ENCODE data around the gene STX16. TPM values are rescaled to one million over a fixed set of nuclear protein-coding genes. Genes with fewer than 3 reads are reported as not detected.
"Not testable (repeated sequence)": the region's sequence is repeated elsewhere in the genome, so short reads cannot be mapped to it uniquely, and the experiment has no call there.

STX16 gene
- total RNA-seq, 1 experiment from 2014 or later = 58.3 TPM

DNA sequence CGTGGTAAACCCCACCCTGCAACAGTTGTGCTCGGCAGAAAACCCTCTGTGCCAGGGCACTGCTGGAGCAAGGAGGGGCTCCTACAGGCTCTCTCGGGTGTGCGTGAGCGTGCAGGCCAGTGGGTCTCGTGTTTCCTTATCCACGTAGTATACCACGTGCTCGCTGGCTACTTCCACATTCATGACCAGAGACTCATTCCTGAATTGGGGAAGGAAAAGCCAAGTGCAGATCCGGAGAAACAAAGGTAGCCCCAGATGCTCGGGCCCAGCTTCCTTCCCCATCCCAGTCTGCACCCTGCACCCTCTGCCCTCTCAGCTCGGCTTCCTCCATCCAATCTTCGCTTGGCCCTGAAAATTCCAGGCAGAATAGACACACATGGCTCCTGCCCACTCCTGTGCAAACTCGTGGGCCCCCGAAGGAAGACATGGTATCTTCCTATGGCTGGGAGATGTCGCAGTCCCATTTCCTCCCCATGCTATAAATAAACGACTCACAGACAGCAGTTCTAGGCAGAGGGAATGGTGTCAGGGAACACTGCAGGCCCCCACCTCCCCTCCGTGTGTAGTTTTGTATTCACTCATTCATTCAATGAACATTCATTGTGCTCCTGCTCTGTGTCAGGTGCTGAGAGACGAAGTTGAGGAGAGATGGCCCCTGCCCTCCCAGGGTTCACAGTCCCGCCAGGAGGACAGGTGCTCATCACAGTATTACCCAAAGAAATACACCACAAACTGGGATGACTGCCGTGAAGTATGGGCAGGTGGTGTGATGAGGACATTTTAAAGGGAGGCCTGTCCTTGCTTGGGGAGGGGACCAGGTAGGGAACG is 71.1 kb downstream of the STX16 start:
- no peaks in the 10 kb centered on the region for H3K4me1 ChIP-seq (ENCODE audit: low read length)
- no peaks in the 10 kb centered on the region for H3K27me3 ChIP-seq (ENCODE audit: low read length)
- DNase-seq = no peak
- H3K79me2 ChIP-seq (ENCODE audit: low read length) = no peaks in the 10 kb centered on the region
- H3K9ac ChIP-seq (ENCODE audit: low read length) = no peak overlapping the region
- no peaks in the 10 kb centered on the region for H3K9me2 ChIP-seq (replicated peaks; ENCODE audit: insufficient read depth, low read length)
- H3K4me3 ChIP-seq (ENCODE audit: low read length) = no peak overlapping the region
- H4K20me1 ChIP-seq (ENCODE audit: insufficient read depth, low read depth, low read length) = no peaks in the 10 kb centered on the region
- H3K36me3 ChIP-seq (ENCODE audit: insufficient read depth, low read length) = no peaks in the 10 kb centered on the region
- no peak overlapping the region for H2AFZ ChIP-seq (ENCODE audit: low read length)
- no peak overlapping the region for H3K27ac ChIP-seq (ENCODE audit: low read length)
- H3K9me3 ChIP-seq (ENCODE audit: low read length) = no peaks in the 10 kb centered on the region
- H3K4me2 ChIP-seq (ENCODE audit: low read depth, low read length, poor library complexity, severe bottlenecking) = no peak overlapping the region

- Histone ChIP-seq H3K36me3 (ENCODE audit: insufficient read depth, low read length) (no peaks in the 10 kb centered on the region), H3K9me3 (ENCODE audit: low read length) (no peaks in the 10 kb centered on the region), H3K4me3 (ENCODE audit: low read length) (no peak overlapping the region), H3K79me2 (ENCODE audit: low read length) (no peaks in the 10 kb centered on the region), H2AFZ (ENCODE audit: low read length) (no peak overlapping the region), H4K20me1 (ENCODE audit: insufficient read depth, low read depth, low read length) (no peaks in the 10 kb centered on the region), H3K27me3 (ENCODE audit: low read length) (no peaks in the 10 kb centered on the region), H3K9ac (ENCODE audit: low read length) (no peak overlapping the region), H3K4me2 (ENCODE audit: low read depth, low read length, poor library complexity, severe bottlenecking) (no peak overlapping the region), H3K27ac (ENCODE audit: low read length) (no peak overlapping the region), H3K9me2 (replicated peaks; ENCODE audit: insufficient read depth, low read length) (no peaks in the 10 kb centered on the region), H3K4me1 (ENCODE audit: low read length) (no peaks in the 10 kb centered on the region)
- no peak for DNase-seq
Observed at GRCh38 chr20:58722877-58723627, 72.0 kb downstream of the STX16 start.

DNA sequence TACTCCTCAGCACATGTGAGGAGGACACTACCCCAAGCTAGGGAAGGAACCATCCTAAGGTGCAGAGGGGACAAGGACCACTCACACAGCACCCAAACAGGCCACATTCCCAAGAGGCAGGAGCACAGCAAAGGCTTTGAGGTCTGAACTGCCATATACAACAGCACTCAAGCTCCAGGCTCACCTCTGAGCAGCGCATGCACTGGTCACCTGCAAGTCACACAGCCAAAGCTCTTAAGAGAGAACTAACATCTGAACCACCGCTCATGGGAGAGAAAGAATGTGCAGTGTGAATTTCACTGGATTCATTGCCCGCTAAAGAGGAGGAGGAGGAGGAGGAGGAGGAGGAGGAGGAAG is 72.5 kb downstream of the STX16 start:
- Histone ChIP-seq H3K4me2 (ENCODE audit: low read depth, low read length, poor library complexity, severe bottlenecking) (no peak overlapping the region), H2AFZ (ENCODE audit: low read length) (no peak overlapping the region), H3K9me2 (replicated peaks; ENCODE audit: insufficient read depth, low read length) (no peaks in the 10 kb centered on the region), H3K4me3 (ENCODE audit: low read length) (no peak overlapping the region), H3K4me1 (ENCODE audit: low read length) (no peaks in the 10 kb centered on the region), H3K27ac (ENCODE audit: low read length) (no peak overlapping the region), H3K36me3 (ENCODE audit: insufficient read depth, low read length) (no peaks in the 10 kb centered on the region), H4K20me1 (ENCODE audit: insufficient read depth, low read depth, low read length) (no peaks in the 10 kb centered on the region), H3K79me2 (ENCODE audit: low read length) (no peaks in the 10 kb centered on the region), H3K9ac (ENCODE audit: low read length) (no peak overlapping the region), H3K27me3 (ENCODE audit: low read length) (no peaks in the 10 kb centered on the region), H3K9me3 (ENCODE audit: low read length) (no peaks in the 10 kb centered on the region)
- DNase-seq = no peak

DNA sequence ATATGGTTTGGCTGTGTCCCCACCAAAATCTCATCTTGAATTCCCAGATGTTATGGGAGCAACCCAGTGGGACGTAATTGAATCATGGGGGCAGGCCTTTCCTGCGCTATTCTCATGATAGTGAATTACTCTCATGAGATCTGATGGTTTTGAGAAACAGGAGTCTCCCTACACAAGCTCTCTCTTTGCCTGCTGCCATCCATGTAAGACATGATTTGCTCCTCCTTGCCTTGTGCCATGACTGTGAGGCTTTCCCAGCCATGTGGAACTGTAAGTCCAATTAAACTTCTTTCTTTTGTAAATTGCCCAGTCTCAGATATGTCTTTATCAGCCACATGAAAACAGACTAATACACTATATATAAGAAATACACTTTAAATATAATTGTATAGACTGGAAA is 75.1 kb downstream of the STX16 start:
- not testable (repeated sequence) for H3K9ac ChIP-seq (ENCODE audit: low read length); H2AFZ ChIP-seq (ENCODE audit: low read length); DNase-seq; H3K27me3 ChIP-seq (ENCODE audit: low read length); H3K9me3 ChIP-seq (ENCODE audit: low read length); H3K27ac ChIP-seq (ENCODE audit: low read length); H3K4me1 ChIP-seq (ENCODE audit: low read length); H3K4me2 ChIP-seq (ENCODE audit: low read depth, low read length, poor library complexity, severe bottlenecking); H3K4me3 ChIP-seq (ENCODE audit: low read length); H3K9me2 ChIP-seq (replicated peaks; ENCODE audit: insufficient read depth, low read length); H3K79me2 ChIP-seq (ENCODE audit: low read length); H4K20me1 ChIP-seq (ENCODE audit: insufficient read depth, low read depth, low read length); H3K36me3 ChIP-seq (ENCODE audit: insufficient read depth, low read length)

Other genes with a start within 250 kb of the STX16 start
- gene APCDD1L, start 135.9 kb upstream of the STX16 start, total RNA-seq (2014; rRNA removed; shearing (Covaris generic); ENCODE audit: low replicate concordance) = not detected in 2 replicates
- 16.8 and 30.5 TPM in 2 replicates for gene NPEPL1, start 41.5 kb downstream of the STX16 start, total RNA-seq (2014; rRNA removed; shearing (Covaris generic); ENCODE audit: low replicate concordance)
- gene GNAS-AS1, start 199.6 kb downstream of the STX16 start, total RNA-seq (2014; rRNA removed; shearing (Covaris generic); ENCODE audit: low replicate concordance) = 4.0 and 6.3 TPM in 2 replicates
- gene GNAS, start 201.4 kb downstream of the STX16 start, total RNA-seq (2014; rRNA removed; shearing (Covaris generic); ENCODE audit: low replicate concordance) = 600 and 624 TPM in 2 replicates

All from Karpas-422 (cell line).